ENCODE results near the gene DOCK4.

Gene DOCK4

GRCh38 chr7:112050250-112050881, 155.8 kb downstream of the DOCK4 start:
- in situ Hi-C loops (cut with MboI; ENCODE audit: low pct_unique_long_range_greater_than_20kb, low sequenced_read_pairs), result no loop called here
- no peak for DNase-seq

- in situ Hi-C loops (cut with MboI; ENCODE audit: low pct_unique_long_range_greater_than_20kb, low sequenced_read_pairs), result no loop called here
- DNase-seq, result no peak
Observed at GRCh38 chr7:112049555-112050249, 156.5 kb downstream of the DOCK4 start.

GRCh38 chr7:112047421-112047820, 158.8 kb downstream of the DOCK4 start:
- in situ Hi-C loops (cut with MboI; ENCODE audit: low pct_unique_long_range_greater_than_20kb, low sequenced_read_pairs), result no loop called here

DNA sequence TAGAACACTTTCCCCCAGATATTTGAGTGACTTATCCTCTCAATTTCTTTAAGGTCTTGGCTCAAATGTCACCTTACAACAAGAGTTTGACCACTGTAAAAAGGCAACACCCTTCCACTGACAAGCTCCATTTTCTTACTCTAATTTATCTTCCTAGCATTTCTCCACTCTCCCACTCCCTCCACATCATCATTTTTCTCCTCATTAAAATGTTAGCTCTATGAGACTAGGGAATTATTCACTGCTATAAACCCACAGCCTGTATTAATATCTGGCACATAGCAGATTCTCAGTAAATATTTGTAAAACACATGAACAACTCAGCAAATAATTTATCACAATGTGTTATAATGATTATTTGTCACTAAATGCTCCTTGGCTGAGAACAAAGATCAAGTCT, 161.0 kb downstream of the DOCK4 start:
- in situ Hi-C loops (cut with MboI; ENCODE audit: low pct_unique_long_range_greater_than_20kb, low sequenced_read_pairs), result no loop called here
- DNase-seq, result no peak

More at GRCh38 chr7:112047421-112047820, 158.8 kb downstream of the DOCK4 start:
- no peak for DNase-seq

DNA sequence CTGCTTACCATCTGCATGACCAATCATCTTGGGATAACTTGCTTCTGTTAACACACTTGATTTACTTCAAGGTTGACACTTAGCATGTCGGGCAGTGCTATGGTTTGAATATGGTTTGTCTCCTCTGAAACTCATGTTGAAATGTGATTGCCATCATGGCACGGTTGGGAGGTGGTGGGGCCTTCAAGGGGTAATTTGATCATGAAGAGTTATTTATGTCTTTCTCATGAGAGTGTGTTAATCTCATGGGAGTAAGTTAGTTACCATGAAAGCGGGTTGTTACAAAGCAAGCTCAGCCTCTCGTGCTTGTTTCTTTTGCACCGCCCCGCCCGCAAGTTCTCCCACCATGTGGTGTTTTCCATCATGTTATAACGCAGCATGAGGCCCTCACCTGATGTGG, 163.6 kb downstream of the DOCK4 start:
- in situ Hi-C loops (cut with MboI; ENCODE audit: low pct_unique_long_range_greater_than_20kb, low sequenced_read_pairs), result no loop called here
- DNase-seq, result no peak

GRCh38 chr7:112038353-112038752, 167.8 kb downstream of the DOCK4 start:
- in situ Hi-C loops (cut with MboI; ENCODE audit: low pct_unique_long_range_greater_than_20kb, low sequenced_read_pairs), result no loop called here
- DNase-seq, result no peak

DNA sequence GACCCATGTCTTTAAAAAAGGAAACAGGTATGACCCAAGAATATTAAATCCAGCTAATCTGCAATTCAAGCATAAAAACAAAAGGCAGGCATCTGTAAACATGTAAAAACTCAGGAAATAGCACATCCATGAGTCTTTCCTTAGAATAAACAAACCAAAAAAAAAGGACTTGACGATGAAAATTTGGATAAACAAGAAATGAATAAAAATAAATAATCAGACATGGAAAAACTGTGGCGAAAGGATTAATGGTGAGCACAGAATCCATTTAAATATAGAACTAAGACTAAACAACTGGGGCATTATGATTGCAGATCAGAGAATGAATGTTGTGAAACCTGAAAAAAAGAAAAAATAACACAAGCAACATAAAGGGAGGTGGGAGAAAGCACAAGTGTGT, 170.1 kb downstream of the DOCK4 start:
- in situ Hi-C loops (cut with MboI; ENCODE audit: low pct_unique_long_range_greater_than_20kb, low sequenced_read_pairs), result no loop called here
- DNase-seq, result no peak

- no peak for DNase-seq
- in situ Hi-C loops (cut with MboI; ENCODE audit: low pct_unique_long_range_greater_than_20kb, low sequenced_read_pairs), result no loop called here
Observed at GRCh38 chr7:112031689-112032088, 174.5 kb downstream of the DOCK4 start.

GRCh38 chr7:112025556-112025955, 180.6 kb downstream of the DOCK4 start:
- no peak for DNase-seq
- in situ Hi-C loops (cut with MboI; ENCODE audit: low pct_unique_long_range_greater_than_20kb, low sequenced_read_pairs), result no loop called here

DNA sequence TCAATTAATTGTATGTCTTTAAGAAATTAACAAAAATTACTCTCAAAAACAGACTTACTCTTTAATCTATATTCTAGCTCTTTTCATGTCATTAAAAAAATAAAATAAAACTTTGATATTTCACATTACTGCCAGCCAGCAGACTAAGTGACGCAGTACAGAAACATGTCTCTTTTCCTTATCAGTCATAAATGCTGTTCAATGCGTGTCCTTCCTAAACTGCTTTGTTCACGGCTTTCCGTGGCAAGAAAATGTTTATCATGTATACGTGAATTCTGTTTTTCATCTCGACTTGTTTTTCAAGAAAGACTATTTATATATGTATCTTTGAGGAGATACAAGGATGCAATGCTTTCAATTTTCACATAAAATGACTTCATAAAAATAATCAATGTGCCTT, 182.4 kb downstream of the DOCK4 start:
- DNase-seq, result no peak
- in situ Hi-C loops (cut with MboI; ENCODE audit: low pct_unique_long_range_greater_than_20kb, low sequenced_read_pairs), result no loop called here

GRCh38 chr7:112023282-112023681, 182.9 kb downstream of the DOCK4 start:
- in situ Hi-C loops (cut with MboI; ENCODE audit: low pct_unique_long_range_greater_than_20kb, low sequenced_read_pairs), result no loop called here
- no peak for DNase-seq

- no peak for DNase-seq
- in situ Hi-C loops (cut with MboI; ENCODE audit: low pct_unique_long_range_greater_than_20kb, low sequenced_read_pairs), result no loop called here
Observed at GRCh38 chr7:112022128-112022527, 184.1 kb downstream of the DOCK4 start.

GRCh38 chr7:112021379-112022044, 184.7 kb downstream of the DOCK4 start:
- in situ Hi-C loops (cut with MboI; ENCODE audit: low pct_unique_long_range_greater_than_20kb, low sequenced_read_pairs), result no loop called here
- DNase-seq, result no peak

GRCh38 chr7:112020800-112021199, 185.4 kb downstream of the DOCK4 start:
- DNase-seq, result no peak

DNA sequence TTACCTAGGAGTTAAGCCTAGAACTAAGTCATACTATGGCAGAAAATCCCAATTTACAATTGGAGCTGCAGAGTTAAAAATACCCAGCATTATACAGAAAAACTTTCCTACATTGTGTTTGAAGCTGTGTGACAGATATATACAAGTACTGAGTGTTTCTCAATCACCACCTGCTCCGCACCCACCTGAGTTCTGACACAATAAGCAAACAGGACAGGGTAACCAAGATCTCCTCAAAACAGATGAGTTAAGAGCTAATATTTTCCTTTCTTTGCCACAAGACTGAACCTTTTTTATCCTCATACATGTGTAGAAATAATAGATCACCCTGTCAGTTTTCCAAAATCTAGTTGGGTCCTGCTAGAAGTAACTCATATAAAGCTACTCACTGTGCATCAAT, 186.3 kb downstream of the DOCK4 start:
- in situ Hi-C loops (cut with MboI; ENCODE audit: low pct_unique_long_range_greater_than_20kb, low sequenced_read_pairs), result no loop called here
- DNase-seq, result no peak

More at GRCh38 chr7:112020800-112021199, 185.4 kb downstream of the DOCK4 start:
- in situ Hi-C loops (cut with MboI; ENCODE audit: low pct_unique_long_range_greater_than_20kb, low sequenced_read_pairs), result no loop called here

DNA sequence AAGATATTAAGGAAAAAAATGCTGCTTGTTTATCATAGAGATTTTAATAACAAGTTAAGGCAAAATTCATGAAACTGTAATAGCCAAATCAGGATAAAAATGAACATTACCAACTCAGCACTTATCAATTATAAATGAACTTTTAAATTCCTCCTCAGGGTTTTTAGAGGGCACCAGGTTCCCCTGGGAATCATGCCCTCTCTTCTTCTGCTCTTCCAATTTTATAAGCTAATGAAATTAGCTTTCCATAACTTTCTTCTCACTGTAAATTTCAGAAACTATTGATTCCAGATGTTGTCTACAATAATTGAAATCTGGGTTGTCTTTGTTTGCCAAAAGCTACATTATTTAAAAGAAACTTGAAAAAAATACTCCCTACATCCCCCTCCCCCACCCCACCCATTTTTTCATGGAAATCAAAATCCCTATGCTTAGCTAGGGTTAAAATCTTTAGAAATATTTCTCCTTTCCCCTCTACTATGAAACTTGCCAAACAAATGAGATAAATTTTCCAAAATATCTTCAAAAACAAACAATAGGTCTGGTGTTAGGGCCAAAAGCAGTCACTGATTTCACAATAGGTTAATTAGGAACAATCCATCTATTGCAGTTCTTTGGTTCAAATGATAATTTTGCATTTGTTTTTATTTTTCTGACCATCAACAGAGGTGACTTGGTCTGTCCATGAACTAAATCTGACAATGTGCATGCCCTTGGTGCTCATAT, 187.7 kb downstream of the DOCK4 start:
- in situ Hi-C loops (cut with MboI; ENCODE audit: low pct_unique_long_range_greater_than_20kb, low sequenced_read_pairs), result no loop called here
- DNase-seq, result no peak

- in situ Hi-C loops (cut with MboI; ENCODE audit: low pct_unique_long_range_greater_than_20kb, low sequenced_read_pairs), result no loop called here
- DNase-seq, result no peak
Observed at GRCh38 chr7:112015146-112015545, 191.1 kb downstream of the DOCK4 start.

DNA sequence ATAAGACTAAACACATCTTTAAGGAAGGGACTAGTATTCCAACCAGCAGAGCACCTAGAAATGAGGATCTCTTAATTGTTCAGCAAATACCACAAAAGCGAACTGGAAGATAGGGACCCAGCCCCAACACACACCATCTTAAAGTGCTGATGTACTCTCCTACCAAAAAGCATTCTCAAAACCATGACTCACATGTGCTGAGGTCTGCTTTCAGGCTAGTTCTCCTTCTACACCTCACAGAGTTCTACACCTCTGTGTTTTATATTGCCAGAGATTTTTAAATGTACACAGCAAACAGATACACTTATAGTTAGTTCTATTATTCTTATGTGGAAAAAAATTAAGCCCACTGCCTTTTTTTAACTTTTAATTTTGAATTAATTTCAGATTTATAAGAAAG, 191.9 kb downstream of the DOCK4 start:
- in situ Hi-C loops (cut with MboI; ENCODE audit: low pct_unique_long_range_greater_than_20kb, low sequenced_read_pairs), result no loop called here
- no peak for DNase-seq

- DNase-seq, result no peak
- in situ Hi-C loops (cut with MboI; ENCODE audit: low pct_unique_long_range_greater_than_20kb, low sequenced_read_pairs), result no loop called here
Observed at GRCh38 chr7:112013274-112013673, 192.9 kb downstream of the DOCK4 start.

- no peak for DNase-seq
- in situ Hi-C loops (cut with MboI; ENCODE audit: low pct_unique_long_range_greater_than_20kb, low sequenced_read_pairs), result no loop called here
Observed at GRCh38 chr7:112012242-112012641, 194.0 kb downstream of the DOCK4 start.

All from KBM-7 (cell line).